Left ventricle myocardium inferior (tissue), 1 donor: ENCODE measurements around the gene ATF3. TPM values are rescaled to one million over a fixed set of nuclear protein-coding genes. Genes with fewer than 3 reads are reported as not detected.

Source experiments
- DNase-seq: peaks from one replicate; pipeline ENCODE4 v3.0.0-alpha.2; 2020
- H3K27ac ChIP-seq: fragments of 200-600 bp; replicated peaks from 2 replicates; pipeline ENCODE4 v1.8.0; 2021
- H3K27me3 ChIP-seq: fragments of 200-600 bp; 2 replicates; pipeline ENCODE4 v1.8.0; 2021; ENCODE audit warnings: low read depth
- H3K36me3 ChIP-seq: fragments of 200-600 bp; 2 replicates; pipeline ENCODE4 v1.8.0; 2021
- H3K4me1 ChIP-seq: fragments of 200-600 bp; 2 replicates; pipeline ENCODE4 v1.8.0; 2021
- H3K4me3 ChIP-seq: fragments of 200-600 bp; 2 replicates; pipeline ENCODE4 v1.8.0; 2021; ENCODE audit warnings: mild to moderate bottlenecking, moderate library complexity
- H3K9me3 ChIP-seq: fragments of 200-600 bp; replicated peaks from 2 replicates; pipeline ENCODE4 v1.8.0; 2021
- CTCF ChIP-seq: fragments of 200-600 bp; IDR thresholded peaks from 2 replicates; pipeline ENCODE4 v1.8.0; 2021; ENCODE audit warnings: antibody characterized with exemption, mild to moderate bottlenecking, borderline replicate concordance
- intact Hi-C: fragments of 100-400 bp; cut with micrococcal nuclease; formaldehyde crosslinking; loops from one replicate; pipeline ENCODE4 v1.11.0; 2022
- total RNA-seq: library from RNA; stranded (reverse); fragmentation: NEBNext Ultra II Directional; extraction: Animal tissue kit (Norgen Biotek cat#: 25700); gene quantifications from one replicate; pipeline ENCODE4 v1.2.1, GENCODE V29; 2021
- donor health status: DM: no; HTN: yes; CAD: no; lungs with severe emphysema.

Gene ATF3
- total RNA-seq, 1 donor from 2014 or later: 20.0 TPM

- peak; percentile 25 for DNase-seq
- intact Hi-C loops: no loop called here
- H3K4me3 ChIP-seq: peak overlapping the region; percentile 86
- H3K9me3 ChIP-seq: no peaks in the 10 kb centered on the region
- peak overlapping the region; percentile 98 for H3K27ac ChIP-seq
- no peak for TF ChIP-seq CTCF
- H3K36me3 ChIP-seq: no peaks in the 10 kb centered on the region
- H3K27me3 ChIP-seq: peaks cover 23% of the 10 kb centered on the region
- peaks cover 64% of the 10 kb centered on the region for H3K4me1 ChIP-seq
These were observed 1.2 kb upstream of the ATF3 start for GRCh38 chr1:212607206-212607912.

GRCh38 chr1:212607913-212608391 lies 609 bp upstream of the ATF3 start:
- DNase-seq: no peak
- H3K36me3 ChIP-seq: no peaks in the 10 kb centered on the region
- H3K4me1 ChIP-seq: peaks cover 70% of the 10 kb centered on the region
- TF ChIP-seq CTCF: no peak
- H3K9me3 ChIP-seq: no peaks in the 10 kb centered on the region
- peaks cover 23% of the 10 kb centered on the region for H3K27me3 ChIP-seq
- peak overlapping the region; percentile 98 for H3K27ac ChIP-seq
- intact Hi-C loops: no loop called here
- peak overlapping the region; percentile 86 for H3K4me3 ChIP-seq

GRCh38 chr1:212608959-212609700 lies 569 bp downstream of the ATF3 start:
- Histone ChIP-seq H3K27me3 (peaks cover 23% of the 10 kb centered on the region), H3K36me3 (no peaks in the 10 kb centered on the region), H3K4me3 (peak overlapping the region; percentile 86), H3K9me3 (no peaks in the 10 kb centered on the region), H3K27ac (peak overlapping the region; percentile 98), H3K4me1 (peaks cover 76% of the 10 kb centered on the region)
- DNase-seq: peak; percentile 47
- peak; percentile 64 for TF ChIP-seq CTCF
- intact Hi-C loops: no loop called here

- Histone ChIP-seq H3K27me3 (peaks cover 23% of the 10 kb centered on the region), H3K9me3 (no peaks in the 10 kb centered on the region), H3K4me3 (peak overlapping the region; percentile 86), H3K4me1 (peaks cover 78% of the 10 kb centered on the region), H3K36me3 (peaks cover under 1% of the 10 kb centered on the region), H3K27ac (peak overlapping the region; percentile 98)
- no peak for TF ChIP-seq CTCF
- DNase-seq: no peak
- intact Hi-C loops: loop anchor here (10.0 kb wide), 1 partner anchor 125 kb away; no protein-coding TSS in a partner anchor
These were observed 1.4 kb downstream of the ATF3 start for GRCh38 chr1:212609701-212610574.

- Histone ChIP-seq H3K4me1 (peaks cover 74% of the 10 kb centered on the region), H3K27ac (no peak overlapping the region), H3K27me3 (peaks cover 19% of the 10 kb centered on the region), H3K9me3 (no peaks in the 10 kb centered on the region), H3K4me3 (peak overlapping the region; percentile 86), H3K36me3 (peaks cover 6% of the 10 kb centered on the region)
- intact Hi-C loops: loop anchor here (10.0 kb wide), 1 partner anchor 126 kb away; no protein-coding TSS in a partner anchor
- no peak for DNase-seq
- no peak for TF ChIP-seq CTCF
These were observed 2.0 kb downstream of the ATF3 start for GRCh38 chr1:212610575-212610967.
